Measurements from ENCODE around the gene RAB13. TPM values are rescaled to one million over a fixed set of nuclear protein-coding genes. Genes with fewer than 3 reads are reported as not detected.

Gene RAB13
- total RNA-seq, 2 experiments from 2014 or later: 0.28 to 0.30 TPM

DNA sequence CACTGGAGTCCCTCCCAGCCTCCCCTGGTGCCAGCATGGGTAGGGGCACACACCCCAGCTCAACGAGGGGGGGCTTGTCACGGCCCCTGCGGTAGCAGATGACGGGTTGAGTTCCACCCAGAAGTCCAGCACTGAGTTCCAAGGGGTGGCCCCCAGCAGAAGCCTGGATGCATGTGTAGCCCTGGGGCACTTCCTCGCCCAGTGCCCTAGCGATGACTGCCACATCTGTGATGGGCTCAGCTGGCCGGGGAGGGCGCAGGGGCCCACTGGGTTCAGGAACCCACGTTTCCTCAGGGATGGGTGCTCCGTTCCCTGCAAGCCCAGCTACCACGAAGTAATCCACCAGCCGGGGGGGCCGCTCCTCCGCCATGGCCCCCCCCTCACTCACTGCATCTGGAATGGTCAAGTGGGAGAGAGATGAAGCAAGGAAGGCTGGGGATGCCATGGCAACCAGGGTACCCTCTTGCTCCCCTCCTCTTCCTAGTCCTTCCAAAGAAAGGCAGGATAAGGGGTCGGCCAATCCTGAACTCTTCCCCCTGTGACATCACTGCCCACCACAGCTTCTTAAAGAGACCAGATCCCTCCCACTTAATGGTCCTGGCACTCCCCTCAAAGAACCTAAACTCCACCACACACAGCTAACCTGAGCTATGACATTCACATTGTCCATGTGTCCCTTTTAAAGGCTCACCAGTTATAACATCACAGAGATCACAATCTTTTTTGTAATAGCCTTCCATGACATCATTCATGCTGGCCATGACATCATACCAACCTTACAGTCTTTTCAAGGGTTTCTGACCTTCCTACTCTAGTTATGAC lies 41.9 kb downstream of the RAB13 start:
- H3K4me3 ChIP-seq (ENCODE audit: low read length): peak overlapping the region; percentile 84
- Mint-ChIP-seq H3K4me3 (peak overlapping the region; percentile 89), H3K4me1 (ENCODE audit: low read depth) (peaks cover 41% of the 10 kb centered on the region), H3K27me3 (no peaks in the 10 kb centered on the region), H3K27ac (peak overlapping the region; percentile 86), H3K36me3 (ENCODE audit: low read depth) (peaks cover 83% of the 10 kb centered on the region), H3K9me3 (no peaks in the 10 kb centered on the region)
- ChIA-PET CTCF (interaction anchor here (0.9 to 3.5 kb wide), 10 partner anchors 14 to 147 kb away, joined by 3 to 31 read pairs (median 6); partner anchors contain the start of genes CREB3L4, CRTC2, GATAD2B and RAB13), POLR2A (interaction anchor here (0.9 to 5.0 kb wide), 17 partner anchors 10 to 276 kb away, joined by 3 to 143 read pairs (median 12); partner anchors contain the start of genes CREB3L4, CRTC2, GATAD2B and INTS3)
- DNase-seq (peak in 3 of 14 experiments; percentile 25 to 50 (median 49)), ATAC-seq (ENCODE audit: poor library complexity) (no peak)
- TF ChIP-seq, protein P1, sequence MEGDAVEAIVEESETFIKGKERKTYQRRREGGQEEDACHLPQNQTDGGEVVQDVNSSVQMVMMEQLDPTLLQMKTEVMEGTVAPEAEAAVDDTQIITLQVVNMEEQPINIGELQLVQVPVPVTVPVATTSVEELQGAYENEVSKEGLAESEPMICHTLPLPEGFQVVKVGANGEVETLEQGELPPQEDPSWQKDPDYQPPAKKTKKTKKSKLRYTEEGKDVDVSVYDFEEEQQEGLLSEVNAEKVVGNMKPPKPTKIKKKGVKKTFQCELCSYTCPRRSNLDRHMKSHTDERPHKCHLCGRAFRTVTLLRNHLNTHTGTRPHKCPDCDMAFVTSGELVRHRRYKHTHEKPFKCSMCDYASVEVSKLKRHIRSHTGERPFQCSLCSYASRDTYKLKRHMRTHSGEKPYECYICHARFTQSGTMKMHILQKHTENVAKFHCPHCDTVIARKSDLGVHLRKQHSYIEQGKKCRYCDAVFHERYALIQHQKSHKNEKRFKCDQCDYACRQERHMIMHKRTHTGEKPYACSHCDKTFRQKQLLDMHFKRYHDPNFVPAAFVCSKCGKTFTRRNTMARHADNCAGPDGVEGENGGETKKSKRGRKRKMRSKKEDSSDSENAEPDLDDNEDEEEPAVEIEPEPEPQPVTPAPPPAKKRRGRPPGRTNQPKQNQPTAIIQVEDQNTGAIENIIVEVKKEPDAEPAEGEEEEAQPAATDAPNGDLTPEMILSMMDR (IDR thresholded peaks at IDR 0.05): no peak
- intact Hi-C loops (cut with DNase I, micrococcal nuclease): loop anchor here in 1 of 2 experiments (2.0 kb wide), 1 partner anchor 123 kb away; no protein-coding TSS in a partner anchor
- H3K36me3 ChIP-seq (ENCODE audit: insufficient read depth, low read length): peaks cover 67% of the 10 kb centered on the region
- H3K27ac ChIP-seq (ENCODE audit: low read depth in 1 of 2, low read length in 2 of 2): peak overlapping the region; percentile 92 to 94
- no peaks in the 10 kb centered on the region for H3K27me3 ChIP-seq (ENCODE audit: control insufficient read depth in 1 of 2, insufficient read depth in 2 of 2, low read length in 2 of 2)
- peaks cover 60% of the 10 kb centered on the region for H3K4me1 ChIP-seq (ENCODE audit: insufficient read depth, low read length)
- H3K9me3 ChIP-seq (ENCODE audit: control insufficient read depth in 1 of 2, insufficient read depth in 1 of 2, low read length in 2 of 2): no peaks in the 10 kb centered on the region

DNA sequence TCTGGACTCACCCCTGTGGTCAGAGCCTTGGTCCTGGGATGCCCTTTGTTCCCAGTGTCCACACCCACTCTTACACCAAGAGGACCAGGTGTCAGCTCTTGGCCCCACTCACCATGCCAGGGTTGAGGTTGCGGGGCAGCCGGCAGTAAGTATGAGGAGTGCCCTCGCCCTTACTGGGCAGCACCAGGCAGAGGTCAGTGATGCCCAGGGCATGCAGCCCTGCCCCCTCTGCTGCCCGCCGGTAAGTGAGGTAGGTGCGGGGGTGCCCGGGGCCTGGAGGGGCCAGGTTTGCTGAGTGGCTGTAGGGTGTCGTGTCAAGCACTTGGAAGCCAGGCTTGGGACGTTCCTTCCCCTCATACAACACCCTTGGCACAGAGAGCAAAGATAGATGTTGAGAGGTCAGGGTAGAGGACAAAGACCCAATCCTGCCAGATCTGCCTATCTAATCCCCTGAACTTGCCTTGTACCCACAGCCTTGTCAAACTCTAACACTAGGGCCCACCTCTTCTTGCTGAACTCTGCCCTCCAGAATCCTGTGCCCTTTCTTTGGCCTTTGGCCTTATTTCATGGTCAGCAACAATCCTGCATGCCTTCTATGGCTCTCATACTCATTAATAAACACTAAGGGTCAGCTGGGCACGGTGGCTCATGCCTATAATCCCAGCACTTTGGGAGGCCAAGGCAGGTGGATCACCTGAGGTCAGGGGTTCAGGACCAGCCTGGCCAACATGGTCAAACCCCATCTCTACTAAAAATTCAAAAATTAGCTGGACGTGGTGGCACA lies 43.2 kb downstream of the RAB13 start:
- POLR2A ChIA-PET: interaction anchor here (1.2 to 5.0 kb wide), 6 partner anchors 9 to 34 kb away, joined by 4 to 143 read pairs (median 60); partner anchors contain the start of genes CREB3L4, CRTC2, GATAD2B and JTB
- Mint-ChIP-seq H3K27me3 (no peaks in the 10 kb centered on the region), H3K4me1 (ENCODE audit: low read depth) (peaks cover 41% of the 10 kb centered on the region), H3K27ac (peak overlapping the region; percentile 86), H3K36me3 (ENCODE audit: low read depth) (peaks cover 83% of the 10 kb centered on the region), H3K4me3 (peak overlapping the region; percentile 54), H3K9me3 (no peaks in the 10 kb centered on the region)
- Histone ChIP-seq H3K9me3 (ENCODE audit: control insufficient read depth in 1 of 2, insufficient read depth in 1 of 2, low read length in 2 of 2) (no peaks in the 10 kb centered on the region), H3K4me3 (ENCODE audit: low read length) (no peak overlapping the region), H3K27me3 (ENCODE audit: control insufficient read depth in 1 of 2, insufficient read depth in 2 of 2, low read length in 2 of 2) (no peaks in the 10 kb centered on the region), H3K36me3 (ENCODE audit: insufficient read depth, low read length) (peaks cover 61% of the 10 kb centered on the region), H3K27ac (ENCODE audit: low read depth in 1 of 2, low read length in 2 of 2) (peak overlapping the region; percentile 9 to 15), H3K4me1 (ENCODE audit: insufficient read depth, low read length) (peaks cover 60% of the 10 kb centered on the region)
- CTCF ChIA-PET: interaction anchor here (0.6 to 1.1 kb wide), 2 partner anchors 43 to 1799 kb away, joined by 3 to 4 read pairs; partner anchors contain the start of gene RAB13
- ATAC-seq (ENCODE audit: poor library complexity): no peak
- no peak for DNase-seq
- intact Hi-C loops (cut with DNase I, micrococcal nuclease): no loop called here
- TF ChIP-seq, protein P1 (IDR thresholded peaks at IDR 0.05): no peak

Data from CD4-positive, alpha-beta T cell (primary cell).